HG02840 (cell line): ENCODE data around the gene TMEM94.

Source experiments
- ATAC-seq: cut with Tn5 transposase; IDR thresholded peaks from one replicate; pipeline ENCODE4 v1.9.1; 2021; ENCODE audit warnings: mild to moderate bottlenecking, moderate library complexity, moderate number of reproducible peaks; ENCODE audit not compliant: unreplicated experiment, low FRiP score

The TMEM94 gene

DNA sequence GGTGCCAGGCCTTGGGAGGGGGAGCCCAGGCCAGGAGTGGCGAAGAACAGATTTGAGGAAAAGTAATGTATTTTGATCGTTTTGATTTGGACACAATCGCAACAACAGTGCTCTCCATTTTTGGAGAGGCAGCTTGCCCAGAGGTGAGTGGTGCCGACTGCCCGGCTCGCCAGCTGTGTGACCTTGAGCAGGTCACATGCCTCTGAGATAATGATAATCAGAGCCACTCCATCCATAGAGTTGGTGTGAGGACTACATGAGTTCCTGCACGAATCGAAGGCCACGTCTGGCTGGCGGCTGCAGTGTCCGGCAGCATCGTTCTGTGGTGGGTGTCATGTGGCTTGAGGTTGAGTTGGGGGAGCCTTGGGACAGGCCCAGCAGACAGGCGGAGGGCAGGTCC lies 89.7 kb downstream of the TMEM94 start:
- no peak for ATAC-seq

DNA sequence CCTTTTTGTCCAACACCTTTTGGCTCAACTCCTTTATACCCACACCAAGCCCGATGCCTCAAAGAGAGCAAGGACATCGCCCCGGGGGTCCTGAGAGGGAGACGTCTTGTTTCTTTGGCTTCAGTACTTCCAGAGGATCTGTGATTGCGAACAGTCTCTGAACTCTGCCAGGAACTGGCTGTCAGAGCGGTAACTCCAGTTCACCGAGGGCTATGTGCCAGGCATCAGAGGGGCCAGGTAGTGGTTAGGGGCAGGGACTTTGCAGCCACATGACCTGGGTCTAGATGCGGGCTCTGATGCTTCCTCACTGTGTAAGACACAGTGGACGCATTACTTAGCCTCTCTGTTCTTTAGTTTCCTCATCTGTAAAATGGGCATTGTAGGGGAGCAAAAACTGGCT lies 90.7 kb downstream of the TMEM94 start:
- ATAC-seq, result no peak

- ATAC-seq, result no peak
These were observed 92.4 kb downstream of the TMEM94 start for GRCh38 chr17:75548813-75549212.
